MV-4-11 (cell line): Measurements from ENCODE around the gene BUB1B.
"Not testable (repeated sequence)": the region's sequence is repeated elsewhere in the genome, so short reads cannot be mapped to it uniquely, and the experiment has no call there.

Source experiments
- DNase-seq: peaks from one replicate; lab custom pipeline; 2025; lab: John Stamatoyannopoulos, UW

BUB1B gene, protein sequence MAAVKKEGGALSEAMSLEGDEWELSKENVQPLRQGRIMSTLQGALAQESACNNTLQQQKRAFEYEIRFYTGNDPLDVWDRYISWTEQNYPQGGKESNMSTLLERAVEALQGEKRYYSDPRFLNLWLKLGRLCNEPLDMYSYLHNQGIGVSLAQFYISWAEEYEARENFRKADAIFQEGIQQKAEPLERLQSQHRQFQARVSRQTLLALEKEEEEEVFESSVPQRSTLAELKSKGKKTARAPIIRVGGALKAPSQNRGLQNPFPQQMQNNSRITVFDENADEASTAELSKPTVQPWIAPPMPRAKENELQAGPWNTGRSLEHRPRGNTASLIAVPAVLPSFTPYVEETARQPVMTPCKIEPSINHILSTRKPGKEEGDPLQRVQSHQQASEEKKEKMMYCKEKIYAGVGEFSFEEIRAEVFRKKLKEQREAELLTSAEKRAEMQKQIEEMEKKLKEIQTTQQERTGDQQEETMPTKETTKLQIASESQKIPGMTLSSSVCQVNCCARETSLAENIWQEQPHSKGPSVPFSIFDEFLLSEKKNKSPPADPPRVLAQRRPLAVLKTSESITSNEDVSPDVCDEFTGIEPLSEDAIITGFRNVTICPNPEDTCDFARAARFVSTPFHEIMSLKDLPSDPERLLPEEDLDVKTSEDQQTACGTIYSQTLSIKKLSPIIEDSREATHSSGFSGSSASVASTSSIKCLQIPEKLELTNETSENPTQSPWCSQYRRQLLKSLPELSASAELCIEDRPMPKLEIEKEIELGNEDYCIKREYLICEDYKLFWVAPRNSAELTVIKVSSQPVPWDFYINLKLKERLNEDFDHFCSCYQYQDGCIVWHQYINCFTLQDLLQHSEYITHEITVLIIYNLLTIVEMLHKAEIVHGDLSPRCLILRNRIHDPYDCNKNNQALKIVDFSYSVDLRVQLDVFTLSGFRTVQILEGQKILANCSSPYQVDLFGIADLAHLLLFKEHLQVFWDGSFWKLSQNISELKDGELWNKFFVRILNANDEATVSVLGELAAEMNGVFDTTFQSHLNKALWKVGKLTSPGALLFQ

DNA sequence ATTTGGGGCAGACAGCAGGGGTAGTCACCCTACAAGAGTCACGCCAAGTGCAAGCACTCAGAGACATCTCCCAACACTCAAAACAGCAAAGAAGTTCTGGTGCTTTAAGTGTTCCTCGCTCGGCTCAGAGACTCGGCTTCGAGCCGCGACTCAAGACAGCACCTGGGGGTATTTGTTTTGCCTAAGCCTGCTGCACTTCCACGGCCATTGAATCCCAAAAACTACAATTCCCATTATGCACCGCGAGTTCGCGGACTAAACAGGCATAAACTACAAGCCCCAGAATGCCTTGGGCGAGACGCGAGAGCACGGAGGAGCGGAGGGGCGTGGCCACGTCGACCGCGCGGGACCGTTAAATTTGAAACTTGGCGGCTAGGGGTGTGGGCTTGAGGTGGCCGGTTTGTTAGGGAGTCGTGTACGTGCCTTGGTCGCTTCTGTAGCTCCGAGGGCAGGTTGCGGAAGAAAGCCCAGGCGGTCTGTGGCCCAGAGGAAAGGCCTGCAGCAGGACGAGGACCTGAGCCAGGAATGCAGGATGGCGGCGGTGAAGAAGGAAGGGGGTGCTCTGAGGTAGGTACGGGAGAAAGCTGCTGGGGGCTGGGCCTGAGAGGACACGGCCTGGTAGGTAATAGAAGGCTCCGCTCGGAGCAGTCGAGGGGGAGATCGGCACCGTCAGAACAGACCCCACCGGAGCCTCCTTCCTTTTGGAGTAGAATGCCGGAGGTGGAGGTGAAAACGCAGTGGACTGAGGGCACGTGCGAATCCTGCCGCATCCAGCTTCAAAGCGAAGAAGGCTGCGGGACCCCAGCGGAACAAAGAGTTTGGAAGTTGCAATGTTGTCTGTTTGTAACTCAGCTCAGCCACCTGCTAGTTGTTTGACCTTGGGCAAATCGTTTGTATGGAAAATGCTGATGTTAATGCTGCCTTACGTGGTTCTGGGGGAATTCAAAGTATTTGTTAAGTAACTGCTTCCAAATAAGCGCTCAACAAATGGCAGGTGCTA, at the start of gene BUB1B:
Gene BUB1B, plus strand, starts transcription at position 381 of the 1,000 bp plus-strand sequence. Its CDS starts 152 bp downstream, at position 533.
- DNase-seq: peak; percentile 93

DNA sequence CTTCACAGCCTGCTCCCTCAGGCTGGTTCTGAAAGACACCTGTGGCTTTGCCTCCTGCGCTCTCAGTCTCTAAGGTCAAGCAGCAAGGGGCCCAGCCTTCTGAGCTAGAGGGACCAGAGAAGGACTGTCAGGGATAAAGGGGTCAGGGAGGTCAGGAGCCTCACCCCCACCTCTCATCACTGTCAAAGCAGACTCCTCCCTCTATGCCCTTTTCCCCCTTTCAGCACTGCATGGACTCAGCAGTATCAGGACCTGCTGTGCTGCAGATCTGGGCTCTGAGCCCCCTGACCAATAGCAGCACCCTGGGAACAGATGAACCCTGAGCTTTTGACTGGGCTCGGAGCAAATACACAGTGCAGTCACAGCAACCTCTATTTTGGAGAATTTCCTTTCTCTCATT, 49.0 kb upstream of the BUB1B start:
- no peak for DNase-seq

DNA sequence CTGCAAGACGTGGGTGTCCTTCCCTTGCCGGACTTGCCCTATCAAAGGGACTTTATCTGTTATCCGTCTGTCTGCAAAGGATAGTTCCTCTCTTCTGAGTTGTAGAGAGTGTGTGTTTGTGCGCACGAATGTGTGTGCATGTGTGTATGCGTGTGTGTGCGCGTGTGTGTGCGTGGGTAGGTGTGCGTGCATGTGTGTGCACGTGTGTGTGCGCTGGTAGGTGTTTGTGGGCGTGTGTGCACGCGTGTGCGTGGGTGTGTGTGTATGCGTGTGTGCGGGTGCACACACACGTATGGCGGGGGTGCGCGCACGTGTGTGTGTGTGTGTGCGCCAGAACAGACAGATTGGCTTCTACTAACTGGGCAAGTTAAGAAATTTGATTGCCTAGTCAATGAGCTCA, 48.1 kb upstream of the BUB1B start:
- DNase-seq: no peak

DNA sequence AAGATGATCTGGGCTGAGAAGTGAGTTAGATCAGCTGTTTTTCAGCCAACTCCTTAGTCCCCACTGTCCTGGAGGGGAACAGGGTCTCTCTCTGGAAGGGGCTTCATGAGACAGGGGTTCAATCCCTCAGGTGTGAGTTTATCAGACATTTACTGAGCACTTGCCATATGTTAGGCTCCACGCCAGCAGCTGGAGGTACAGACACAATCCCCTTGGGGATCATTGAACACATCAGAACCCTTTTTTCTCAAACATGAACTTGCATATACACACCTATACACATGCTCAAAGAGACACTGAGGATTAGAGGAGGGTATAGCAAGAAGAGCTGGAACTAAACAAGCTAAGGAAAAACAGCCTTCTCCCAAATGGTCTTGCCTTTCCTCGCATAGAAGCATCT, 46.7 kb upstream of the BUB1B start:
- no peak for DNase-seq

DNA sequence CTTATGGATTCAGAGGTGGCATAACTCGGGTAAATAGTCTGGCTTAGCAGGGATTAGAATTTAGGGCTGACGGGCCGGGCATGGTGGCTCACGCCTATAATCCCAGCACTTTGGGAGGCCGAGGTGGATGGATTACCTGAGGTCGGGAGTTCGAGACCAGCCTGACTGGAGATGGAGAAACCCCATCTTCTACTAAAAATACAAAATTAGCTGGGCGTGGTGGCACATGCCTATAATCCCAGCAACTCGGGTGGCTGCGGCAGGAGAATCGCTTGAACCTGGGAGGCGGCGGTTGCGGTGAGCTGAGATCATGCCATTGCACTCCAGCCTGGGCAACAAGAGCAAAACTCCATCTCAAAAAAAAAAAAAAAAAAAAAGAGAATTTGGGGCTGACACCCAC, 45.8 kb upstream of the BUB1B start:
- DNase-seq: not testable (repeated sequence)

DNA sequence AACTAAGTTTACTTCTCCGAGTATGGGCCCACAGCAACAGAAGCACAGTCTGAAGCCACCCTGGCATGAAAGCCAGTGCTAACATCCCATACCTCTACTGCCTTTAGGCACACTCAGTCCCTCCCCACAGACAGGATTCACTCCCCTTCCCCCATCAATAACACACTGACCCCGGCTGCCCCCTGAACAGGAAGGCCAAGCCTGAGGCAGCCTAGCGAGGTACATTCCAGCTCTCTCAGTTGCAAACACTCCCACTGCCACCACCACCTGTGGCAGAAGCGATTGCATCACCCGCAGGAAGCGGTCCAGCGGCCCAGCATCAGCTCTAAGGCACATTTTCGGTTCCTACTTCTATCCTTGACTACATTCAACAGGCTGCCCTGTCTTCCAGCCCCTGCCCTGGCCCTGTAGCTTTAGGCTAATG, 45.2 kb upstream of the BUB1B start:
- DNase-seq: peak; percentile 98

DNA sequence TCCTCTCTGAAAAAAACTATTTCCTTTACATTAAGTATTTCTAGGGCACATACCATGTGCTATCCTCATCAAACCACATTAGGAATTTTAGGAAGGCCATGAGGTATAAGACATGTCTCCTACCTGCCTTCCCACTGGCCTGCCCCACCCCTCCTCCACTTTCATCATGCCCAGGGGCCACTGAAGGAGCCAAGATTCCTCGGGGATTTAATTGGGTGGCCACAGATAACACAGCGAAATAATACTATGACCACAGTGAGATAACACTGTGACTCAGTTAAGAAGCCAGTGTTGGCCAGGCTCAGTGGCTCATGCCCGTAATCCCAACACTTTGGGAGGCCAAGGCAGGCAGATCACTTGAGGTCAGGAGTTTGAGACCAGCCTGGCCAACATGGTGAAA, 42.4 kb upstream of the BUB1B start:
- DNase-seq: peak; percentile 13

DNA sequence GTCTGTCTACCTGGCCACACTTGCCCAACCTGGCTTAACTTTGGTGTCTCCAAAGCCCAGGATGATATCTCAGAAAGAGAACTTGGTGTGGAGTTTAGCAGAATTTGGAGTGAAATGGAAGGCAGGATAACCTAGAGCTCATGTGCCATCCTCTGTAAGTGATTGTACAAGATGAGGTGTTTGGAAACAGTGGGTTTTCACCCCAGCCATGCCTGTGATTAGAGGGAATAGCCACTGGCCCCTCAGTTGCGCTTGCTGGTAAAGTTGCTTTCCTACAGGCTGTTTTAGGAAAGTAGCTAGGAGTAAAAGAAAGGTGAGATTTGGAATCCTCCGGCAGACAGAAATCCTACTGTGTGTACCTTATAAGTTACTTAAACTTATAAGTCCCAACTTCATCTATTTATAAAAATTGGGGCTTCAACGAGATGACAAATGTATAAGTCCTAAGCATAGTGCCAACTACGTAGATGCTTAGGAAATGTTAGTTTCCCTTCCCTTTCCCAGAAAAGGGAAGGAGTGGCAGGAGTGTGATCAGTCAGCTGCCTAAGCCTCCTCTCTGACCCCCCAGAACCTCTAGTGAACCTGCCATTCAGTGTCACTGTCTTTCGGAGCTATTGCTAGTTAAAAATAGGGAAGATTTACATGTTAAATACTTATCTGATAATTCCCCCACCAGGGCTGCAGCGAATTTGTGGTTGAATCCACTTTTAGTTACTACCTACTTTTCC, 38.8 kb upstream of the BUB1B start:
- DNase-seq: peak; percentile 88

DNA sequence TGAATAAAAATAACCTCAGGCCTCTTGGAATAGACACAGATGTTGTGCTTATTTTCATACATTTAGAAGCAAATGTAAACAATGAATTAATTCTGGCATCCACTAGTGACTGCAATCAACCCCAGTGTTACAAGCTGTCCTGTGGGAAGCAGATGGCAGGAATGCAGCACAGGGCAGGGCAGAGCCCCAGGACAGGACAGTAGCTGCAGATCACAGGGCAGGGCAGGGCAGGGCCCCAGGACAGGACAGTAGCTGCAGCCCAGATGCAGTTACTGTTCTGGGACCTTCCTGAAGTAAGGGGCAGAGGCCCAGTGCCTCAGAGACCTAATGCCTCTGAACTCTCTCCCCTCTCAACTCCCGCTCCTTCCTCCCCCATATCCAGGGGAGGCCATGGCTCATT, 37.9 kb upstream of the BUB1B start:
- not testable (repeated sequence) for DNase-seq

DNA sequence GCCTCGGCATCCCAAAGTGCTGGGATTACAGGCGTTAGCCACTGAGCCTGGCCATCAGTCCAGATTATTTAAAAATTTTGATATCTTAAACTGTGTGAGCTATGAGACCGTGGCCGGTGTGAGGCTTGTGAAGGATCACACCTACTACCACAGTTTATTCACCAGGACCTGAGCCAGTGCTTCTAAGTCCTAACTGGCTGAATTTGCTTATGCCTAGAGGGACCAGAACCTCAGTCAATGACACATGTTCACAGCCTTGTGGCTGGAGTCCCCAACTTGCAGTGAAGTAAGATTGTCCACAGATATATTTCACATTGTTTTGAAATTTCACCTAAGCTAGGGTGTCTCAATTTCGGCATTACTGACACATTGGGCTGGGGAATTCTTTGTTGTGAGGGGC, 37.0 kb upstream of the BUB1B start:
- DNase-seq: not testable (repeated sequence)

DNA sequence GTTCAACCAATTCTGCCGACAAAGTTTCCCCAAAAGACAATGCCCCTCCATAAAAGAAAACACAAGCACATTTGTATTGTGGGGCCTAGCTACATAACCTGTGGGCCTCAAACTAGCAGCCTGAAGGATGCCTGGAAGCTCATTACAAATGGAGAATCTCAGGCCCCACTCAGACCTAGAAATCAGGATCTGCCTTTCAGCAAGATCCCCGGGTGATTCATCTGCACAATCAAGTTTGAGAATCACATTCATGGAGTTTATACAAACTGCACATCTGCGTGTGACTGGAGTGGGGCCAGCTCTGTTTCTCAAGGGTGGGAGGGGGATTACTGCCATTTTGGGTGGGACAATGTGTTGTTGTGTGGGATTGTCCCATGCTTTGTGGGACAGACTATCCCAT, 36.5 kb upstream of the BUB1B start:
- not testable (repeated sequence) for DNase-seq

DNA sequence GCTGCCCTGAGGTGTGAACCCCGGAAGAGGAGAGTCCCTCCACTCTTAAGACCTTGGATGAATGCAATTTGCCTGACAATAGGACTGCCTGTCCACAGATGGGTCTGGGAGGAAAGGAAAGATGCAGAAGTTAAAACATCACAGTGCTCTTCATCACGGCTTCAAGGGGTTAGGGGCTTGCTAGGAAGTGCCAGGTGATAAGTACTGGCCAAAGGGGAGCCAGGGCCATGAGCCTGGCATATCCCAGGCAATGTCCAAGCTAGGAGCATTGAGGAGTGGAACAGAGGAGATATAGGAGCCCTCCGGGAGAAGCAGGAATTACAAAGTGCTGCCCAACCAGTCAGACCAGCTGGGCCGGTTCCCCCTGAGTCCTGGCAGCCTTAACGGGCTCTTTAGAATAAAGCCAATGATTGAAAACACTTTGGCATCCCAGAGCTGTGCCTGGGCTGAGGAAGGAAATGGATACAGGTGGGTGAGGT, 36.0 kb upstream of the BUB1B start:
- not testable (repeated sequence) for DNase-seq

DNA sequence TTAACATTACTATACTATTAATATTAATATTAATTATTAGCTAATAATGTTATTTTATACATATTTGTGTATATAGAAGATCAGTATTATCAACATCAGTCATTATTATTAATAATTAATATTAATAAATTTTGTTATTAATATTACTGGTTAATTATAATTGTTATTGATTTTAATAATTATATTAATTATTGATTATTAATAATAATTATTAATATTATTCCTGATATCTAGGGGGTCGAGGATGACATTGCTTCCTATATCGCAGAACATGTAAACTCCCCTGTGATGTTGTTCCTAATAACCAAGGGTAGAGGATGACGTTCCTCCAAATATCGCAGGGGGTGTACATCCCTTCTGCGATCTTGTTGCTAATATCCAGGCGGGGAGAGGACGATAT, 34.9 kb upstream of the BUB1B start:
- DNase-seq: no peak

DNA sequence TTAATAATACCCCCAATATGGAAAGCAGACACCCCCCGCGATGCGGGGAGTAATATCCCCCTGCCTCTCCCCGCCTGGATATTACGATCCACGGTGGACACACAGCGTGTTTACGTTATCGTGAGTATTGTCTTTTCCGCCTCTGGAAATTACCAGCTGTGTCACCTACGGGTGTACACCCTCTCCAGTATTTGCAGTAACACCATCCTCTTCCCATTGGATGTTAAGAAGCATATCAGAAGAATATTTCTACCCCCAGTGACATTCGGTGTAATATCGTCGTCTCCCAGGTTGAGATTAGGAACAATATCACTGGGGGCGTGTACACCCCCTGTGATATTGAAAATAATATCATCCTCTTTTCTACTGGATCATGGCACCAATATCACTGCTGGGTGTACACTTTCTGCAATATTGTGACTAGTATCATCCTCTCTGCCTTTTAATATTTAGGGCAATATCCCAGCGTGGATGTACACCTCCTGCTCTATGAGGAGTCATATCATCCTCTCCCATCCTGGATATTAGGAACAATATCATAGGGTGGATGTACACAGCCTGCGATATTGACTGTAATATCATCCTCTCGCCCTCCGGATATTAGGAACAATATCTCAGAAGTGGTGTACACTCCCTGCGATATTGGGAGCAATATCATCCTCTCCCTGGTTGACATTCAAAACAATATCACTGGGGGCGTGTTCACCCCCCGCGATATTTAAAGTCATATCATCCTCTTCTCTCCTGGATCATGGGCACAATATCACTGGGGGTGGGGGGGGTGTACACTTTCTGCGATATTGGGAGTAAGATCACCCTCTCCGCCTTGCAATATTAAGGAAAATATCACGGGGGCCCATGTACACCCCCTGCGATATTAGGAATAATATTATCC, 31.9 kb upstream of the BUB1B start:
- no peak for DNase-seq

DNA sequence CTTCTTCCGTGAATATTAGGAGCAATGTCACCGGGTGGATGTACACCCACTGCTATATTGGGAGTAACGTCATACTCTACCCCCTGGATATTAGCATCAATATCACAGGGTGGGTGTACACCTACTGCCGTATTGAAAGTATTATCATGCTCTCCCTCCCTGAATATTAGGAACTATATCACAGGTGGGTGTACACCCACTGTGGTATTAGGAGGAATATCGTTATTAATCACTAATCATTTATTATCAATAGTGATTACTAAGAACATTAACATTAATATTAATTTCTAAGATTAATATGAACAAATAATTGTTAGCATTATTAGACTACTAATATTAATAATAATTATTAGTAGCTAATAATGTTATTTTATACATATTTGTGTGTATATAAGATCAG, 30.8 kb upstream of the BUB1B start:
- no peak for DNase-seq

DNA sequence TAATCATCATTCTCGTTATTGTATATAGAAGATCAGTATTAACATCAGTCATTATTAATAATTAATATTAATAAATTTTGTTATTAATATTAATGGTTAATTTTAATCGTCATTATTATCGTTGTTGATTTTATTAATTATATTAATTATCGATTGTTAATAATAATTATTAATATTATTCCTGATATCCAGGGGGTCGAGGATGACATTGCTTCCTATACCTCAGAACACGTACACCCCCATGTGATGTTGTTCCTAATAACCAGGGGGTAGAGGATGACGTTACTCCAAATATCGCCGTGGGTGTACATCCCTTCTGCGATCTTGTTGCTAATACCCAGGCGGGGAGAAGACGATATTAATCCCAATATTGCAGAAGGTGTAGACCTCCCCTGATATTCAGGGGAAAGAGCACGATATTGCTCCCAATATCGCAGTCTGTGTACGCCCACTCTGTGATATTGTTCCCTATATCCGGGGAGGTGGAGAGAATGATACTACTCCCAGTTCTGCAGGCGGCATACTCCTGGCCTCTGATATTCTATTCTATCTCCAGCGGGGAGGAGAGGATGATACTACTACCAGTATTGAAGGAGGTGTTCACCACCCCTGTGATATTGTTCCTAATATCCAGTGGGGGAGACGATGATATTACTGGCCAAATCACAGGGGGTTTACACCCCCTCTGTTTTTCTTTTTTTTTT, 29.9 kb upstream of the BUB1B start:
- no peak for DNase-seq

DNA sequence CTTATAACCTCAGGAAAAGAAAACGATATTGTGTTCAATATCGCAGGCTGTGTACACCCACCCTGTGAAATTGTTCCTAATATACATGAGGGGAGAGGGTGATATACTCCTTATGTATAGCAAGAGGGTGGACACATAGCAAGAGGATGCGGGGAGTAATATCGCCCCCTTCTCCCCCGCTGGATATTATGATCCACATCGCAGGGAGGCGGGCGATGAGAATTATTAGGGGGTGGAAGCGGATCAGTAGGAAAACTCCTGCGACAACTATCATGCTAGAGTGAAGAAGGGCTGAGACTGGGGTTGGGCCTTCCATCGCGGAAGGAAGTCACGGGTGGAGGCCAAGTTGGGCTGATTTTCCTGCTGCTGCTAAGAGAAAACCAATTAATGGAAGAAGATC, 27.3 kb upstream of the BUB1B start:
- no peak for DNase-seq

DNA sequence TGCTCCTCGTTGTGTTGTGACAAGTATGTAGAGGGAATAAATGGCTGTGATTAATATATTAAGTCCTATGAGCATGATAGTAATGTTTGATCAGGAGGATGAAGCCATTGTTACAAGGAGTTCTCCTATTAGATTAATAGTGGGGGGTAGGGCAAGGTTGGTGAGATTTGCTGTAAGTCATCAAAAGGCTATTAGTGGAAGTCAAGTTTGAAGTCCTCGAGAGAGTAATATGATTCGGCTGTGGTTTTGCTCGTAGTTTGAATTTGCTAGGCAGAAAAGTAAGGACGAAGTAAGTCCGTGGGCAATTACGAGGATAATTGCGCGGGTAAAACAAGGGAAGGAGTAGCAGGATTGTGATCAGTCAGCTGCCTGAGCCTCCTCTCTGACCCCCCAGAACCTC, 26.0 kb upstream of the BUB1B start:
- no peak for DNase-seq
